Lung (tissue), 12 donors: ENCODE data around the gene TMEM52. TPM values are rescaled to one million over a fixed set of nuclear protein-coding genes. Genes with fewer than 3 reads are reported as not detected.

Source experiments
- ATAC-seq: fragments of 200-7000 bp; cut with Tn5 transposase; one replicate; pipeline ENCODE4 v1.9.1; 2020; ENCODE audit warnings: moderate number of reproducible peaks; ENCODE audit not compliant: insufficient read depth, low FRiP score
- DNase-seq, 3 donors: peaks; one replicate each; pipeline ENCODE4 v3.0.0-alpha.2; 2013 to 2017
- H3K27ac ChIP-seq, 2 donors: one replicate each; pipeline ENCODE4 v1.5.1; 2013; ENCODE audit warnings: mild to moderate bottlenecking in 2 of 2, moderate library complexity in 2 of 2, control low read depth in 1 of 2, inconsistent platforms in 1 of 2, low read depth in 1 of 2, low read length in 1 of 2
- H3K27me3 ChIP-seq, 3 donors: one replicate each; pipeline ENCODE4 v1.5.1; 2013; ENCODE audit warnings: low read length in 2 of 3; ENCODE audit not compliant: control insufficient read depth in 3 of 3, insufficient read depth in 3 of 3
- H3K36me3 ChIP-seq, 4 donors: one replicate each; pipeline ENCODE4 v1.5.1; 2013; ENCODE audit warnings: low read length in 4 of 4, mild to moderate bottlenecking in 1 of 4, moderate library complexity in 1 of 4; ENCODE audit not compliant: control insufficient read depth in 4 of 4, insufficient read depth in 4 of 4
- H3K4me1 ChIP-seq, 5 donors: one replicate each; pipeline ENCODE4 v1.5.1; 2013; ENCODE audit warnings: low read length in 5 of 5, mild to moderate bottlenecking in 2 of 5, moderate library complexity in 1 of 5; ENCODE audit not compliant: control insufficient read depth in 5 of 5, insufficient read depth in 5 of 5
- H3K4me3 ChIP-seq: one replicate; pipeline ENCODE4 v1.5.1; 2013; ENCODE audit warnings: mild to moderate bottlenecking, control low read depth, moderate library complexity
- H3K9ac ChIP-seq, 2 donors: one replicate each; pipeline ENCODE4 v1.5.1; 2013; ENCODE audit warnings: low read length in 2 of 2, control low read depth in 1 of 2; ENCODE audit not compliant: insufficient read depth in 1 of 2
- H3K9me3 ChIP-seq, 4 donors: one replicate each; pipeline ENCODE4 v1.5.1; 2013; ENCODE audit warnings: low read length in 3 of 4, mild to moderate bottlenecking in 1 of 4, moderate library complexity in 1 of 4; ENCODE audit not compliant: control insufficient read depth in 4 of 4, insufficient read depth in 3 of 4
- CTCF ChIP-seq: IDR thresholded peaks from 2 replicates; pipeline ENCODE4 v1.5.1; 2012; ENCODE audit warnings: mild to moderate bottlenecking; ENCODE audit errors: control extremely low read depth, extremely low read depth
- WGBS, 2 donors: extraction: QIAGEN DNeasy Blood & Tissue Kit; methylation state at CpG; one replicate each; pipeline ENCODE4 v1.1.7; 2013; 5-methylcytosine and 5-hydroxymethylcytosine counted together
- polyA plus RNA-seq, 2 donors: library from polyadenylated mRNA; stranded (reverse); fragments of 200-250 nt; gene quantifications; one replicate each; pipeline ENCODE4 v1.2.1, GENCODE V29; 2013
- total RNA-seq, 2 donors: library from RNA; depleted of rRNA in 1 of 2; stranded (reverse); fragments of >200 nt in 1 of 2; gene quantifications; one replicate each; pipeline ENCODE4 v1.2.1, GENCODE V29; 2014 to 2021
- donor health status: control.
- donor health status: control.
- donor health status: Bipolar disorder and iron deficiency.
- donor health status: healthy.
- donor health status: DM: yes; HTN: yes; CAD: no.

The TMEM52 gene
- total and polyA plus RNA-seq, 4 donors, result 2.8 to 6.1 (median 3.1) TPM; not detected in 1

- 81 to 92% methylated on average over 17 of the region's 17 CpGs for WGBS, 2 donors
- no peaks in the 10 kb centered on the region for H3K36me3 ChIP-seq
- no peak for ATAC-seq
- H3K9ac ChIP-seq, result no peak overlapping the region
- no peak overlapping the region for H3K27ac ChIP-seq
- H3K4me1 ChIP-seq, result peaks cover 0 to 13% (median 0%) of the 10 kb centered on the region in 5 donors
- H3K27me3 ChIP-seq, result peaks cover 0 to 5% (median 0%) of the 10 kb centered on the region in 3 donors
- no peak for TF ChIP-seq CTCF
- no peaks in the 10 kb centered on the region for H3K9me3 ChIP-seq
- no peak overlapping the region for H3K4me3 ChIP-seq
- DNase-seq, result no peak
Measured at GRCh38 chr1:1963570-1963969, 44.5 kb upstream of the TMEM52 start.

- Histone ChIP-seq H3K27ac (no peak overlapping the region), H3K4me3 (no peak overlapping the region), H3K27me3 (no peaks in the 10 kb centered on the region), H3K4me1 (peaks cover 0 to 13% (median 0%) of the 10 kb centered on the region in 5 donors), H3K9me3 (no peaks in the 10 kb centered on the region), H3K36me3 (no peaks in the 10 kb centered on the region), H3K9ac (no peak overlapping the region)
- DNase-seq (no peak), ATAC-seq (no peak)
- WGBS, 2 donors, result 74 to 80% methylated on average over 2 of the region's 2 CpGs
- TF ChIP-seq CTCF, result no peak
Measured at GRCh38 chr1:1962752-1963151, 43.7 kb upstream of the TMEM52 start.

- no peak overlapping the region for H3K27ac ChIP-seq
- DNase-seq (peak in 1 of 3 donors; percentile 7), ATAC-seq (no peak)
- no peak overlapping the region for H3K9ac ChIP-seq
- no peak for TF ChIP-seq CTCF
- 48 to 55% methylated on average over 17 of the region's 17 CpGs for WGBS, 2 donors
- no peaks in the 10 kb centered on the region for H3K9me3 ChIP-seq
- H3K36me3 ChIP-seq, result no peaks in the 10 kb centered on the region
- no peak overlapping the region for H3K4me3 ChIP-seq
- no peaks in the 10 kb centered on the region for H3K27me3 ChIP-seq
- peaks cover 0 to 13% (median 0%) of the 10 kb centered on the region in 5 donors for H3K4me1 ChIP-seq
Measured at GRCh38 chr1:1960480-1961196, 41.6 kb upstream of the TMEM52 start.
